NCI-H748 (cell line): ENCODE results near the gene SARDH.
"Not testable (repeated sequence)": the region's sequence is repeated elsewhere in the genome, so short reads cannot be mapped to it uniquely, and the experiment has no call there.

Experiments
- DNase-seq: peaks from one replicate; lab custom pipeline; 2025; ENCODE audit not compliant: unreplicated experiment; lab: John Stamatoyannopoulos, UW

SARDH gene

DNA sequence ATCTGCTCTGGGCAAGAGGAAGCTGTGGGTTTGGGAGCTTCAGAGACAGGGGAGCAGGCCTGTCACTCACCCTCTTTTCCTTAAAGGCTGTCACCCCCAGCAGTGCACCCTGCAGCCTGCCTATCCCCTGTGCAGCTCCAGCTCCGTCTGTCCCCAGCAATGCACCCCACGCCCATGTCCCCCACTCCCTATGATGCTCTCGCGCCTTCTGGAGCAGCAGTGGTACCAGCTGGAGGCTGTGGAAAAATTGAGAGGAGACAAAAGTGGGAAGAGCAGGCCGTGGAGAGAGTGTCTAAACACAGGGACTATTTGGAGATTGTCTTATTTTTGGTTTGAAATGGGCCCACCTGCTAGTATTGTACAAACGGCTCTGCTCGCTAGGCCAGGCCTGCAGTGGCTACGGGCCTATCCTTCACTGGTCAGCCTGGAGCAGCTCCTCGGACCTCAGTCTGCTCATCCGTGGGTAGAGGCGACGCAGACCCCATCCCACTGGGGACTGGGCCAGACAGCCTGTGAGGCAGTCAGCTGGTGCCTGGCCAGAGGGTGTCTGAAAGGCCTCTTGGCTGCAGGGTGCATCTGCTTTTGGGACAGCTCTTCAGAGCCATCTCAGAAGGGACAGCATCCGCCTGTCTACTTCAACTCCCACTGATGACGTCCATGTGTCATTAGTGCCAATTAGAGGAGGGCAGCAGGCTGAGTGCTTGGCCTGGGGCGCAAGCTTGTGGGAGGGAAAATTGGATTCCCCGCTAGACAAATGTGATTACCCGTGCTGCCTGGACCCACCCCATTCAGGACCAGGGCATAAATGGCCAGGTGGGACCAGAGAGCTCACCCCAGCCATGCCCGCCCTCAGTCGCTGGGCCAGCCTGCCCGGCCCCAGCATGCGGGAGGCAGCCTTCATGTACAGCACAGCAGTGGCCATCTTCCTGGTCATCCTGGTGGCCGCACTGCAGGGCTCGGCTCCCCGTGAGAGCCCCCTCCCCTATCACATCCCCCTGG, 102.3 kb downstream of the SARDH start, which contains the start of gene DBH:
DBH (plus strand) TSS at position 831 of the 999 bp plus-strand sequence; CDS start at position 840, 9 bp downstream.
- no peak for DNase-seq

DNA sequence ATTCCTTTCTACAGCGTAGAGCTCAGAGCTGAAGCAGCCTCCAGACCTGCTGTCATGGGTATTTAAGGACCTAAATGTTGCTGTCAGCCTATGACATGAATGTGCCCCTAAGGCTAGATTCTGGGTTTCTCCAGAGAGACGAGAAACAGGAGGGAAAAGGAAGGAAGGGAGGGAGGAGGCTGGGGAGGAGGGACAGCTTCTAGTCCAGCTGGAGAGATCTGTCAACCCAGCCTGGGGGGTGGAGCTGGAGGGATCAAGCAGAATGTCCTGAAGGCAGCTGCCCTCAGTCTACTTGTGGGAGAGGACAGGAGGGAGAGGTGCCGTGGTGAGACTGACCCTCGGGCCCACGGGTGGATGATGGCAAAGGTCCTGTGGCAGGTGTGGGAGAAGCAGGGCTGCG, 103.1 kb downstream of the SARDH start:
- DNase-seq, result no peak

DNA sequence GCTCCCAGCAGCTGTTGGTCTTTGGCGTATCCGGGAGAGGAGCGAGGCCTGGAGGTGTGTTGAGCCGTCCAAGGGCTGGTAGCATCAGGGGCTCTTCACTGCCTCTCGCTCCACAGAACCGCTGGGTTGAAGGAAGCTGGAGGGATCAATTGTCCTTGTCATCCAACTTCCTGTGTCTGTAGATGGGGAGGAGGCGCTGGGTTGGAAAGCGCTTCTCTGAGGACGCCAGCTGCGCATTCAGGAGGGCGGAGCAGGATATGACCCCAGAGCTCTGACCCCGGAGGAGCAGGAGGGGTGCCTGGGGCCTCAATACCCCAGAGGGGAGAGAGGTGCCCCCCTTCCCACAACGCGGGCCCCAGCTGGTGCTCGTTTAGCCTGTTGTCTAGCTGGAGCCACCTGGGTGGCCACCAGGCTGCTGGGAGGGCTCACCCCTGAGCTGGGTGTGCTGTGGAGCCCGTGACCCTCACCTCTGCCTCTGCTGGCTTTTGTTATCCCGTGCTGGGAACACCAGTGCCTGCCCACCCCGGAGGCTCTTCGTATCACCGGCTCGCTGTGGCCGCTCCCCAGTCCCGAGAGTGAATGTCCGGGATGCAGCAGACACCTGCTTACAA, 104.0 kb downstream of the SARDH start:
- DNase-seq, result peak; percentile 84

DNA sequence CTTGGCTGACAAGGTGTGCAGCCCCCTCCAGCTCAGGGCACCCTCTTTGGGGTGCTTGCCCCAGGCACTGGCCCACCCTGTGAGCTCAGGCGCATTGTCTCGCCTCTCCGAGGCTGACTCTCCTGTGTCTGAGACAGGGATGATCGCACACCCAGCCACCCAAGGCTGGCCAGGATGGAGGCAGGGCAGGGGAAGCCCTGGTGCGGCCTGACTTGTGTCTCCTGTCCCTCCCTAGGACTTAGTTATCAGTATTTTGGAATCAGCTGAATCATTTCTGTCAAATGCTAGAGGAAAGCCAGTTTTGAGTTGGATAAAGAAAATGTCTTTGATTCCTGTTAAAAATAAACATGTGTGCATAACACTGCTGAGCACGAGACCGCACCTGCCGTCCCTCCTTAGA, 104.5 kb downstream of the SARDH start:
- no peak for DNase-seq

DNA sequence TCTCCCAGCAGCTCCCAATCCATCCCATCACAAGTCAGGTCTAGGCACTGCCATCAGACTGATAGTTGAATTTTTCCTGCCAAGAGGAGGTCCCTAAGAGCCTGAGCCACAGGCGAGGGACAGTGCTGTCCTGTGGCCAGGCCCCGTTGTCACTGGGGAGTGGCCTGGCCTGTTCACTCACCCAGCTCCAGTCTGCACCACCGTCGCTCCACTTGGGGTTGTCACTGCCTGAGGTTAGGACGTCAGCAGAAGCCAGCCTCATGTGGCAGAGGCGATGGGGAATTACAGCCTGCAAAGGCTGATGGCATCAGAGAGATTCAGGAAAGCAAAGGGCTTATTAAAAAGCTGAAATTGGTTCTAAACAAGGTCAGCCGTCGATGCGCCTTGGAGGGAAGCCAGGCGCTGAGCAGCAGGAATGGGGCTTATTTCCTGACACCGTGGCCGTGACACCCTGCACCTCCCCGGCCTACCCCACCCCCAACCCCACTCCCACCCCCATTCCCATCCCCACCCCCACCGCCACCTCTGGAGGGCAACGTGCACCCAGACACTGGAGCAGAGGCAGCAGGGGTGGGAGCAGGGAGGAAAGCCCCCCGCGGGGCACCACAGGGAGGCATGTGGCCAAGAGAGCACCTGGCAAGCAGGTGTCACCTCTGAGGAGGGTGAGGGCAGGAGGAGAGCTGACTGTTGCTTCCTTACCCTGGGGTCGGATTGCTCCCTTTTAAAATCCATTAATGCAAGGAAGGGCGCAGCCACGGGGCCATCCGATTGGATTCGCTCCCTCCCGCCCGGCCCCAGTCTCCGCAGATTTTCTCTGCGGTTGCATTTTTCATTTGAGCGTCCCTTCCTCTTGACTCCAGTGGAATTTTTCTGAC, 105.1 kb downstream of the SARDH start:
- DNase-seq, result peak; percentile 52

DNA sequence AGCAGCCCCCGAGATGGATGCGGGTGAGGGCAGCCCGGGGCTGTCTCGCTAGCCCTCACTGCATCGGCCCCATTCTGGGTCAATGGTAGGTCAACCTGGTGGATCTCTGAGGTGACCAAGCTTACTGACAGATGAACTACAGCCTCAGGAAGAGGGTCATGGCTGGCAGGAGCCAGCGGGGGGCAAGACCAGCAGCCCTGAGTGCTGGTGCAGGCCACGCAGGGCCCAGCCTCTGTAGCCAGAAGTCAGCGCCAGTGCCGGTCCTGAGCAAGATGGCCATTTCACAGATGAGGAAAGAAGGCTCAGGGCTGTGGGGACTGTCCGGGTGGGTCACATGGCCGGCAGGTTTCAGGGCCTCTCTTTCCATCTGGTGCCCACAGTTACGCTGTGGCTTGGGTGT, 107.0 kb downstream of the SARDH start:
- DNase-seq, result no peak

DNA sequence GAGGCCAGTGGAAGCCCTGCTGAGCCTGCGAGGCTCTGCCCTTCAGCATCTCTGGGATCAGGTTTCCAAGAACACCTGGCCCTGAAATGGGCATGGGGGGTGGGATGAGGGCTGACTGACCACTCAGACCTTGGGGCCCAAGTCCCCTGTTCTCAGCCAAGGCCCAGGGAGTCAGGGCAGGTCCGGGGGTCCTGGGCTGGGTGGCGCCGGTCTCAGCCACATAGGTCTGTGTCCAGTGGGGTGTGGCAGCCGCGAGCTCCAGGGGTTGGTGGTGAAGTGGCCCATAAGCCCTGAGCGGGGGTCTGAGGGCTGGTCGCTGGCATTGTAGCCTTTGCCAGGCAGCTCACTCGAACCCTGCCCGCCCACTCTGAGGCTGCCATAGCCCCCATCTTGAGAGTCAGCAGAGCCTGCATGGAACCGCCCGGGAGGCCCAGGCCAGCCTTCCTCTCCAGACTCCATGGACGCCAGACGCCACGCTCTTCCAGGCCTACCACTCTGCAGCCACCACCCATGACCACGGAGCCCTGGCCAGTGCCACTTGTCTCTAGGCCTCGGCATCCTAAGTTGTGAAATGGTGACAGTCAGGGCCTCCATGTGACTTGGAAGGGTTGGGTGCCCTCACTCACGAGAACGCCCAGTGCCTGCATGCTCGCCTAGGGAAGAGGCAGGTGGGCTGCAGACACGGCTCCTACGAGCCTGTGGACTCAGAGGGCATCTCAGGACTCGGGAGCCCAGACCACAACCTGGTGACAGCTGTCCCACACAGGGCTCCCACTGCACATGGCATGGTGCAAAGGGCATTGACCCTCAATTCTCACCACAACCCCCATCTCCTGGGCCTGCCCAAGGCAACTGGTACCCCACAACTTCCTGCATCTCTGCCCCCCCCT, 108.7 kb downstream of the SARDH start:
- no peak for DNase-seq

DNA sequence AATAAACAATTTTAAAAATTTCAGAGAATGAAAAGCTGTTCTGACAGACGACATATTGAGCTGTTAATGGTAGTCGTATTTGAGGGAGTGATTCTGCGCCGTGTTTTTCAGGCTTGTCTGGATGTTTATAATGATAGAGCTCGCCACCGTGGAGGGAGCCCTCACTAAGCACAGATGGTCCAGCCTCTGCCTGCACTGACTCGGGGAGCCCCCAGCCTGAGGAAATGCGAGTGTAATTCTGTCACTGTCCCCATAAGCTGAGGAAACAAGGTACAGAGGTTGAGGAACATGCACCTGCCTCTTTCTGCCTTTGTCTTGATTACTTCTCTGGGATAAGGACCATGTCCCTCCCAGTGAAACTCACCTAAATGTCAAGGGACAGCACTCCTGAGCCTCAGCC, 109.4 kb downstream of the SARDH start:
- no peak for DNase-seq

DNA sequence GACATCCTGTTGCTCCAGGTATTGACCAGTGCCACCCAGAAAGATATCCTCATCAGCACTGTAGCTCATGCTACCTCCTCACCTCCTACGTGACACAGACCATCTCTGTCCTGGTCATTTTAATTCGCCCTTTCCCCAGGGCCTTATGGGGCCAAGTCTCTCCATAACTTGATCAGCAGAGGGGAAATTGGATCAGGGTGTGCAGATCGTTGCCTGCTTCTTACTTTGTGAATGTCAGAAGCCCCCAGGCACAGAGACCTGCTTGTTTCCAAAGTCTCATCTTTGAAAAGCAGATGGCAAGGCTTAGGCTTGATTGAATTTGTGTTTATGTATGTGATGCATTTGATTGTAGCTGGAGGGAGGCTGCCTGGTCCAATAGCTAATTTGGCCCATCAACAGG, 110.8 kb downstream of the SARDH start:
- no peak for DNase-seq

DNA sequence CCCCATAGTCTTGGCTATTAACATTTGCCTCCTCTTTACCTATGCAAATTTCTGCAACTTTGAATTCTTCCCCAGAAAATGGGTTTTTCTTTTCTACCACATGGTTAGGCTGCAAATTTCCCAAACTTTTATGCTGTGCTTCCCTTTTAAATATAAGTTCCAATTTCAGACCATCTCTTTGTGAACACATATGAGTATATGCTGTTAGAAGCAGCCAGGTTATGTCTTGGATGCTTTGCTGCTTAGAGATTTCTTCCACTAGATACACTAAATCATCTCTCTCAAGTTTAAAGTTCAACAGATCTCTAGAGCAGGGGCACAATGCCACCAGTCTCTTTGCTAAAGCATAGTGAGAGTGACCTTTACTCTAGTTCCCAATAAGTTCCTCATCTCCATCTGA, 112.1 kb downstream of the SARDH start:
- not testable (repeated sequence) for DNase-seq

DNA sequence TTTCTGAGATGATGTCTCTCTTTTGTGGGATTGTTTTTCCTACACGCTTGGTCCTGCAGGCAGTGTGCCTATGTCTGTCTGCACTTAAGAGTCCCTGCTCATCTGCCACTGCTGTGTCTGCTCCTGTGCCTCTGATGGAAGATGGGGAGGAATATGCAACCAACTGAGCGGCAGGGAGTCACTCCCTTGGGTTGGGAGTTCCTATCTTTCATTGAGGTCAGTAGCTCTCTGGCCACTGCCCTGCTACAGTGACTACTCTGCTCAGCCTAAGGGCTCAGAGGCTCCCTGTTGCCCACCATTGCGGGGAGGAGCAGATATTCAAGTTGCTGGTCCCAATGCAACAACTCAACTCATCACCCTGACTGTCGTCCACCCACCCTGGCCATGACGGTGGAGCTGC, 115.6 kb downstream of the SARDH start:
- DNase-seq, result no peak

DNA sequence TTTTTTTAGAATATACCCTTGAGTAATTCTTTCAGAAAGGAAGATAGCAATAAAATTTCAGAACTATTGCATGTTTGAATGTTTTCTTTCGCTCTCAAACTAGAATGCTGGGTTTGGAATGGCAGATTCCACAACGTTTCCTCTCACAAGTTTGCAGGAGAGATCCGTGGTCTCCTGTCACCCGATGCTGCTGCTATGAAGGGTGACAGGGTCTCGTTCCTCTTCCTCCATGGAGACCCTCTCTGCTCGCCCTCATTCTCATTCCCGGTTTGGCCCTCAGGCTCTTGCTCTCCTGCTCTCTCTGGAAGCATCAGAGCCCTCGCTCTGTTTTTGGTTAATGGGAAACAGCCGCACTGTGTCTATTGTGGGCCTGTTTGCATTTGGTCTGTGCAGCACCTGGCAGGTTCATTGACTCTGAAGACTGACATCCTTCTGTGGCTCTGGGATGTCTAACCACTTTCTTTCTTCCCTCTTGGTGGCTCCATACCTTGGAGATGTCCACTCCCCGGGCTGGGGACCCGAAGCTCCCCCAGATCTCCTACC, 116.4 kb downstream of the SARDH start:
- DNase-seq, result peak; percentile 62

DNA sequence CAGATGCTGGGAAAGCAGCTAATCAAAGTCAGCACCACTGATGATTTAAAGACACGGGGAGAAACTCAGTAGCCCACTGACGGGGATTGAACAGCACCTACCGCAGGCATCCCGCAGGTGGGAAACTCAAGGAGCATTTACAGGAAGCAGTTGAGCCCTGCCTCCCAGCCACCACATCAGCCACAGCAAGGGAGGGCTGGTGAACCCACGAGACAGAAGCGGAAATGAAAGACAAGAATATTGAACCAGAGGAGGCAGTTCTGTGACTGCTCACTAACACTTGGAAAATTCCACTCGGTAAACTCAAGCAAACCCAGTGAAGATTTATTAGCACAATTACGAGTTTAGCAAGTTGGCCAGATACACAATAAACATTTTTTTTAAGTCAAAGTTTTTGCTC, 118.4 kb downstream of the SARDH start:
- no peak for DNase-seq

DNA sequence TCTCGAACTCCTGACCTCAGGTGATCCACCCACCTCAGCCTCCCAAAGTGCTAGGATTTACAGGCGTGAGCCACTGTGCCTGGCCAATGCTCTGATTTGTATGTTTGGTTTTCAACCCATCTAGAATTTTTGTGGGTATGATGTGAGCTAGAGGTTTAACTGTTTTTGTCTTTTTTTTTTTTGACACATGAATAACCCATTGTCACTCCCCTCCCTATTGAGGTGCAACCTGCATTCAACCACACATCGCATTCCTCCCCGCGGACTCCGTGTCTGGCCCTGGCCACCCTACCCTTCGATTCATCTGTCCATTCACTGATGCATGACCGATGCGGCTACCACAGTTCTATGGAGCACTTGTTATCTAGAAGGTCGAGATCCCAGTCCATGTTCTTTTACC, 119.4 kb downstream of the SARDH start:
- DNase-seq, result no peak

DNA sequence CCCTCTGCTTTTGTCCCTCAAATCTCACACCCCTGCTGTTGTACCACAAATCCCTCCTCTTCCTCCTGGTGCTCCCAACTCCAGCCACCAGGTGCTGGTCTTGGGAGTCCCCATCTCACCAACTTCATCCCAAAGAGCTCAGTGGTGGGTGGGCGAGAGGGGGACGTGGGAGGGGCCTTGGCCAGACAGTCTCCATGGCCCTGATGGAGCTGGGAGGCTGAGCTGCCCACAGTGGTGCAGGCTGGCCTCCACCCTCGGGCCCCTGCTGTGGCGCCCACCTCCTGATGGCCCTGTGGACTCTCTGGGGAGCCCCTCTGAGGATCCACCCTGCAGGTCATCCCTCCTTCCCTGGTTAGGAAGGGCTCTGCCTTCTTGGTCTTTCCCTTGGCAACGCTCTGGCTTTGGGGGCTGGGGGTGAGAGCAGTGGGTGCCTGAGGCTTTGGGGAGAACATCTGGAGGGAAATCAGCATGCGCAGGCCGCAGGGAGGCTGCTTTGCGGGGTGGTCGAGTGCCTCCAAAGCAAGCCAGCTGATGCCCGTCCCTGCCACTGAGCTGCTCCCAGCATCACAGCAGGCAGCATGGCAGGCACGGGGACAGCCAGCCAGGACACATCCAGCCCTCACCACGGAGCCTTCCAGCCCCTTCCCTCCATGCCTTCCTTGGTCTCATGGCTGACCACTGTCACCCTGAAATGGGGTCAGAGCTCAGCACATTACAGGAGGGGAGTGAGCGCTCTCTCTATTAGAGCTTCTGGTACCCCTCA, 121.3 kb downstream of the SARDH start:
- no peak for DNase-seq

DNA sequence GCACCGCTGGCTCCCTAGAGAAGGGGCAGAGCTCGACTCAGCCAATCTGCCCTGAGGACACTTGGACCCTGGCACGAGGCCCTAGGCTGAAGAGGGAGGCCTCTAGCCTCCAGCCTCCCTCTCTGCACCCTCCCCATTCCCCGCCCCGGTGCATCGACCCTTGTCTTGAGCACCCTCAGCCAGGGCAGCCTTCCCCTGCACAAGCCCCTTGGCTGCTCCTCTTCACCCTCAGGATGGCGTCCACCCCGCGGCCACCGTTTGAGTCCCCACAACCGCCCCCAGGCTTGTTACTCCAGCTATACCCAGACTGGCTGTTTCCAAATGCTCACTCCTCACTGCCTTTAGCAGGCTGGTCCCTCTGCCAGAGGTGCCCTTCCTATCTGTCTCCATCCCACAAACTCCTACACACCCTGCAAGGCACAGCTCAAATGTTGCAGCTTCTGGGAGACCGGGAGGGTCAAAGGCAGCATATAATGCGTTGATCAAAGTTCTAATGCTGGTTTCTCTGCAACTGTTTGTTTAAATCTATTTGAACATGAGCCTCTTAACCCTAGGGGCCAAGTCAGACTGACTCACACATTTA, 122.5 kb downstream of the SARDH start:
- DNase-seq, result no peak

DNA sequence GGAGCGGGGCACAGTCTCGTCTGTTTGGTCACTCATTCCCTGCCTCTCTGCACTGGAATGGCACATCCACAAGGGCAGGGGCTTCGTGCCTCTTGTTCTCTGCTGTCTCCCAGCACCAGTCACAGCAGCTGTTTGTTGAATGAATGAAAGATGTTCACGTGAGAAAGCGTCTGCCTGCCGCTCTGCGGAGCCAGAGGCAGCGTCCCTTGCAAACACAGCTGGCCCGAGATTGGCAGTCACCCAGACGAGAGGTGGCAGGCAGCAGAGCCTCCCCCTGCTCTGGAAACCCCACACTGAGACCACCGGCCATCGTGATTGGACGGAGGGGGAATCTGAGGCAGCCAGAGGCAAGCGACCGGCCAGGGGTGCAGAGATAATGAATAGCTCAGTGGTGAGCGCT, 123.0 kb downstream of the SARDH start:
- DNase-seq, result peak; percentile 17

DNA sequence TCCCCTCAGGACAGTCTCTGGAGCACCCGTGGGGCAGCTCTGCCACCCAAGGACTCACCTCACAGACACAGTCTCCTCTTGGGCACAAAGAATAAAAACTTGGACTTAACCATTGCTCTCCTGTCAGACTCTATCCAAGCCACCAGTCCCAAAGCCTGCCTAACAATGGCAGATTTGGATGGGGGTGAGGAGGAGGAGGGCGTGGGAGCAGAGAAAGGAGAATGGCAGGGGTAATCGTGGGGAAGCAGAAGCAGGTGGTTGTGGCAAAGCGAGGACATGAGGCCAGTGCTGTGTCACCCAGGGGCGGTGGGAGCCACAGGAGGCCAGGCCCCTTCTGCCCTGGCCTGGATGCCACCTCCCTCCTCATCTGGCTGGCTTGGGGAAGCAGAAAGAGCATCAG, 123.5 kb downstream of the SARDH start:
- no peak for DNase-seq

DNA sequence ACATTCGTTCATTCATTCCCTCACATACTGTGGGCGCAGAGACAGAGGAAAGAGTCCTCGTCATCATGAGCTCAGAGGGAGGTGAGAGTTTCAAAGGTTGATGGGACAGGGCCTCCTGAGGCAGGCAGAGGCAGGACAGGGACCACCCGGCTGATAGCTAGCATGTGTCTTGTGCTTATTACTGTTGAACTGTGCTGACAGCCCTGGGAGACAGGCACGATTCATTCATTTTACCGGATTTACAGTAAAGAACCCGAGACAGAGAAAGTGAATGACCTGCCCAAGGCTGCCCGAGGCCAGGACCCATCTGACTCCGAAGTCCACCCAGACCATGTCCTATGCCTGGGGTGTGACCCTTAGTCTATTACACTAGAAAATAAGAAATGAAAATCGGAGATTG, 124.1 kb downstream of the SARDH start:
- DNase-seq, result no peak
